ENCODE results near the gene LRCOL1.

DNA sequence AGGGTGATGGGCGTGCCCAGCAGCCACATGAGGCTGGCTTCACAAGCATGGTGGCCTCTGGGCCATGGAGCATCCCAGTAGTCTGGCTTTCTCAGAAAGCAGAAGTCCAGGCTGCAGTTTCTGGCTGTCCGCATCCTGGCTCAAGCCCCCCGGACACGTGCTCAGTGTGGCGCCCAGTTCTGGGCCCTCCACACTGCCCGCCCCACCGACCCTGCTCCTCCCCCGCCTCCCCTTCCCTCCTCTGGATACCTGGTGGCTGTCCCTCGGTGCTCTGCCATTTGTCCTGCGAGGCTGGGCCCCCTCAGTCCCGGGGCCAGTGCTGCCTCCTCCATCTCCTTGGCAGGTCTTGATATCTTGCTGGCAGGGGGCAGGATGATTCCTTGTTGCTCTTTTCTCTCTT is 31.6 kb downstream of the LRCOL1 start:
- TF ChIP-seq, protein P1, sequence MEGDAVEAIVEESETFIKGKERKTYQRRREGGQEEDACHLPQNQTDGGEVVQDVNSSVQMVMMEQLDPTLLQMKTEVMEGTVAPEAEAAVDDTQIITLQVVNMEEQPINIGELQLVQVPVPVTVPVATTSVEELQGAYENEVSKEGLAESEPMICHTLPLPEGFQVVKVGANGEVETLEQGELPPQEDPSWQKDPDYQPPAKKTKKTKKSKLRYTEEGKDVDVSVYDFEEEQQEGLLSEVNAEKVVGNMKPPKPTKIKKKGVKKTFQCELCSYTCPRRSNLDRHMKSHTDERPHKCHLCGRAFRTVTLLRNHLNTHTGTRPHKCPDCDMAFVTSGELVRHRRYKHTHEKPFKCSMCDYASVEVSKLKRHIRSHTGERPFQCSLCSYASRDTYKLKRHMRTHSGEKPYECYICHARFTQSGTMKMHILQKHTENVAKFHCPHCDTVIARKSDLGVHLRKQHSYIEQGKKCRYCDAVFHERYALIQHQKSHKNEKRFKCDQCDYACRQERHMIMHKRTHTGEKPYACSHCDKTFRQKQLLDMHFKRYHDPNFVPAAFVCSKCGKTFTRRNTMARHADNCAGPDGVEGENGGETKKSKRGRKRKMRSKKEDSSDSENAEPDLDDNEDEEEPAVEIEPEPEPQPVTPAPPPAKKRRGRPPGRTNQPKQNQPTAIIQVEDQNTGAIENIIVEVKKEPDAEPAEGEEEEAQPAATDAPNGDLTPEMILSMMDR (IDR thresholded peaks at IDR 0.05): no peak
- TF ChIP-seq POLR2AphosphoS5 (IDR thresholded peaks at IDR 0.05): no peak
- TF ChIP-seq POLR2A (IDR thresholded peaks at IDR 0.05): no peak
- TF ChIP-seq EP300 (IDR thresholded peaks at IDR 0.05): no peak
